CD4-positive, alpha-beta T cell (primary cell): ENCODE measurements around the gene SPRR2A. TPM values are rescaled to one million over a fixed set of nuclear protein-coding genes. Genes with fewer than 3 reads are reported as not detected.
"Not testable (repeated sequence)": the region's sequence is repeated elsewhere in the genome, so short reads cannot be mapped to it uniquely, and the experiment has no call there.

ENCODE experiments used
- ATAC-seq: fragments of 200-7000 bp; cut with Tn5 transposase; one replicate; pipeline ENCODE4 v1.10.0; 2022; ENCODE audit warnings: mild to moderate bottlenecking; ENCODE audit not compliant: poor library complexity
- CTCF ChIA-PET: fragments of 350-600 bp; sonication (Branson Sonifier 250); formaldehyde crosslinking; loops from one replicate; lab custom pipeline; 2021; ENCODE audit warnings: antibody characterized with exemption, inconsistent platforms; lab: Charles Lee
- POLR2A ChIA-PET: fragments of 350-600 bp; sonication (Branson Sonifier 250); formaldehyde crosslinking; loops from one replicate; lab custom pipeline; 2021; ENCODE audit warnings: antibody characterized with exemption, inconsistent platforms; lab: Charles Lee
- DNase-seq, 14 experiments: peaks; one replicate each; pipeline ENCODE4 v3.0.0-alpha.2; 2013 to 2020; ENCODE audit warnings: mixed read lengths in 2 of 14
- H3K27ac ChIP-seq, 2 donors: one replicate each; pipeline versions ENCODE4 v1.5.1 to v1.7.0; 2013; ENCODE audit warnings: low read length in 2 of 2, low read depth in 1 of 2, mild to moderate bottlenecking in 1 of 2
- H3K27me3 ChIP-seq, 2 experiments: 1 replicate in 1 of 2; 2 replicates in 1 of 2; pipeline versions ENCODE4 v1.6.1 to v1.7.0; 2013; ENCODE audit warnings: low read length in 2 of 2, control low read depth in 1 of 2, mild to moderate bottlenecking in 1 of 2, moderate library complexity in 1 of 2; ENCODE audit not compliant: insufficient read depth in 2 of 2, control insufficient read depth in 1 of 2
- H3K36me3 ChIP-seq: one replicate; pipeline ENCODE4 v1.6.1; 2013; ENCODE audit warnings: low read length, control low read depth; ENCODE audit not compliant: insufficient read depth
- H3K4me1 ChIP-seq: one replicate; pipeline ENCODE4 v1.6.1; 2013; ENCODE audit warnings: low read length, control low read depth; ENCODE audit not compliant: insufficient read depth
- H3K4me3 ChIP-seq: one replicate; pipeline ENCODE4 v1.5.1; 2013; ENCODE audit warnings: mild to moderate bottlenecking, low read length, moderate library complexity
- H3K9me3 ChIP-seq, 2 experiments: 1 replicate in 1 of 2; 2 replicates in 1 of 2; pipeline versions ENCODE4 v1.6.1 to v1.7.0; 2013; ENCODE audit warnings: low read length in 2 of 2, mild to moderate bottlenecking in 2 of 2, control low read depth in 1 of 2, moderate library complexity in 1 of 2; ENCODE audit not compliant: control insufficient read depth in 1 of 2, insufficient read depth in 1 of 2
- H3K27ac Mint-ChIP-seq: one replicate; pipeline ENCODE4 v1.8.0; 2020; ENCODE audit warnings: mixed read lengths
- H3K27me3 Mint-ChIP-seq: one replicate; pipeline ENCODE4 v1.8.0; 2021; ENCODE audit warnings: mixed read lengths
- H3K36me3 Mint-ChIP-seq: one replicate; pipeline ENCODE4 v1.8.0; 2021; ENCODE audit warnings: low read depth, mixed read lengths
- H3K4me1 Mint-ChIP-seq: one replicate; pipeline ENCODE4 v1.8.0; 2021; ENCODE audit warnings: low read depth, mixed read lengths
- H3K4me3 Mint-ChIP-seq: one replicate; pipeline ENCODE4 v1.8.0; 2020; ENCODE audit warnings: mild to moderate bottlenecking, mixed read lengths
- H3K9me3 Mint-ChIP-seq: one replicate; pipeline ENCODE4 v1.8.0; 2020; ENCODE audit warnings: mixed read lengths
- intact Hi-C, 2 experiments: fragments of 100-400 bp; cut with DNase I in 1 of 2; cut with micrococcal nuclease in 1 of 2; formaldehyde crosslinking; loops; one replicate each; pipeline versions ENCODE4 v1.15.1 to v1.9.0; 2023 to 2025; cut with DNase I, micrococcal nuclease
- total RNA-seq, 174 experiments: library from RNA in 2 of 174; stranded (reverse) in 2 of 174; gene quantifications; one replicate each; pipeline ENCODE4 v1.2.3 and lab custom pipeline; 2021 to 2026
- TF ChIP-seq, protein P1 (sequence below): fragments of 200-600 bp; IDR thresholded peaks from one replicate; pipeline ENCODE4 v1.8.0; 2022; ENCODE audit warnings: antibody characterized with exemption, mild to moderate bottlenecking

The SPRR2A gene
- total RNA-seq, 2 experiments from 2014 or later: not detected

DNA sequence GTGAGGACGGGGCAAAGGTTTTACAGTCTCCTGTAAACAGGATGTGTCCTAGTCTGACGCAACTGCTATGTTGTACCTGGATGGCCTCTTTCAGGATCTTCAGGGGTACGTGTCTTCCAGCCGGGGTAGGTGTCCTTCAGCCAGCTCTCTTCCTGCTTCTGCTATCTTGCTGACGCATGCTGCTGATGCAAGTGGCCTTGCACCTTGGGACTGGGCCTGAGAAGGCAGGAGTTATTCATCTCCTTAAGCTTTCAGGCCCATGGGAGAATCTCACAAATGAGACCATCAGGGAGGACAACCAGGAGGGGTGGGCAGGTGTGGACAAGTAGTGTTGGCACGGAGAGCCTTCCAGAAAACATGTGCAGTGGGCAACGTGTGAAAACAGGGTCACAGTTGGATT, 34.2 kb downstream of the SPRR2A start:
- CTCF ChIA-PET: no interaction called here
- H3K36me3 ChIP-seq: no peaks in the 10 kb centered on the region
- peaks cover 66% of the 10 kb centered on the region for H3K27me3 Mint-ChIP-seq
- no peaks in the 10 kb centered on the region for H3K9me3 ChIP-seq
- peaks cover 0 to 7% of the 10 kb centered on the region in 2 experiments for H3K27me3 ChIP-seq
- H3K4me1 ChIP-seq: no peaks in the 10 kb centered on the region
- TF ChIP-seq, protein P1, sequence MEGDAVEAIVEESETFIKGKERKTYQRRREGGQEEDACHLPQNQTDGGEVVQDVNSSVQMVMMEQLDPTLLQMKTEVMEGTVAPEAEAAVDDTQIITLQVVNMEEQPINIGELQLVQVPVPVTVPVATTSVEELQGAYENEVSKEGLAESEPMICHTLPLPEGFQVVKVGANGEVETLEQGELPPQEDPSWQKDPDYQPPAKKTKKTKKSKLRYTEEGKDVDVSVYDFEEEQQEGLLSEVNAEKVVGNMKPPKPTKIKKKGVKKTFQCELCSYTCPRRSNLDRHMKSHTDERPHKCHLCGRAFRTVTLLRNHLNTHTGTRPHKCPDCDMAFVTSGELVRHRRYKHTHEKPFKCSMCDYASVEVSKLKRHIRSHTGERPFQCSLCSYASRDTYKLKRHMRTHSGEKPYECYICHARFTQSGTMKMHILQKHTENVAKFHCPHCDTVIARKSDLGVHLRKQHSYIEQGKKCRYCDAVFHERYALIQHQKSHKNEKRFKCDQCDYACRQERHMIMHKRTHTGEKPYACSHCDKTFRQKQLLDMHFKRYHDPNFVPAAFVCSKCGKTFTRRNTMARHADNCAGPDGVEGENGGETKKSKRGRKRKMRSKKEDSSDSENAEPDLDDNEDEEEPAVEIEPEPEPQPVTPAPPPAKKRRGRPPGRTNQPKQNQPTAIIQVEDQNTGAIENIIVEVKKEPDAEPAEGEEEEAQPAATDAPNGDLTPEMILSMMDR: no peak
- peaks cover 5% of the 10 kb centered on the region for H3K9me3 Mint-ChIP-seq
- no peaks in the 10 kb centered on the region for H3K4me1 Mint-ChIP-seq
- POLR2A ChIA-PET: no interaction called here
- H3K27ac ChIP-seq: no peak overlapping the region
- no peak overlapping the region for H3K27ac Mint-ChIP-seq
- DNase-seq (no peak), ATAC-seq (no peak)
- H3K4me3 ChIP-seq: no peak overlapping the region
- intact Hi-C loops: no loop called here
- no peak overlapping the region for H3K4me3 Mint-ChIP-seq
- no peaks in the 10 kb centered on the region for H3K36me3 Mint-ChIP-seq

DNA sequence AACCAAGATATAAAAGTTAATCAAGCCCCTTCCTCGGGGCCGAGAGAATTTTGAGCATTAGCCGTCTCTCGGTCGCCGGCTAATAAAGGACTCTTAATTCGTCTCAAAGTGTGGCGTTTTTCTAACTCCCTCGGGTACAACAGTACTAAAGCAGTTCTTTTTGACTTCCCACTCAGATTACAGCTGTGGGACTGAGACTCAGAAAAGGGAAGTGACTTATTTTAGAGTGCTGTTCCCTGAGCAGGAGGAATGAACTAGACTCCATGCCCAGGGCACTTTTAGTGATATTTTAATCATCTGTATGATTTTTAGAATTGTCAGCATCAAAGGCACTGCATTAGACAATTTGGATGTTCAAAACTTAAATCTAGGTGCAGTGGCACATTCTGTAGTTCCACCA, 35.0 kb downstream of the SPRR2A start:
- H3K27me3 ChIP-seq: peaks cover 0 to 11% of the 10 kb centered on the region in 2 experiments
- H3K36me3 Mint-ChIP-seq, POLR2A ChIA-PET, H3K4me1 Mint-ChIP-seq, DNase-seq, H3K27ac Mint-ChIP-seq, intact Hi-C loops, H3K27ac ChIP-seq, H3K4me3 ChIP-seq, H3K4me3 Mint-ChIP-seq, H3K4me1 ChIP-seq, H3K36me3 ChIP-seq, H3K9me3 Mint-ChIP-seq, CTCF ChIA-PET, H3K9me3 ChIP-seq, ATAC-seq: not testable (repeated sequence)
- H3K27me3 Mint-ChIP-seq: peaks cover 66% of the 10 kb centered on the region

DNA sequence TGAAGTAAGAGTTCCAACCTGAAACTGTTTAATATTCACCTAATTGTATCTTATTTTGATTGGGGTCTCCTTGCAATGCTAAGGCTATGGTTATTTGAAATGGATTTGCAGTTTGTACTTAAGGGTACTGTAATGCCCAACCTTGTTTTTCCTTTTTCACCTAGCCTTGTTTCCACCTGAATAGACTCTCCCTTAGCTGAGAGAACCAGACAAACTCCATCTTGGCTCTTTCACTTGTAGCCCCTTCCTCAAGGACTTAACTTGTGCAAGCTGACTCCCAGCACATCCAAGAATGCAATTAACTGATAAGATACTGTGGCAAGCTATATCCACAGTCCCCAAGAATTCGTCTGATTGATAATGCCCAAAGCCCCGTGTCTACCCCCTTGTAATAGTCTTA, 35.5 kb downstream of the SPRR2A start:
- peaks cover 69% of the 10 kb centered on the region for H3K27me3 Mint-ChIP-seq
- H3K36me3 Mint-ChIP-seq: not testable (repeated sequence)
- CTCF ChIA-PET: interaction anchor here (0.8 kb wide), 1 partner anchor 13 kb away, joined by 3 read pairs; no protein-coding TSS in a partner anchor

DNA sequence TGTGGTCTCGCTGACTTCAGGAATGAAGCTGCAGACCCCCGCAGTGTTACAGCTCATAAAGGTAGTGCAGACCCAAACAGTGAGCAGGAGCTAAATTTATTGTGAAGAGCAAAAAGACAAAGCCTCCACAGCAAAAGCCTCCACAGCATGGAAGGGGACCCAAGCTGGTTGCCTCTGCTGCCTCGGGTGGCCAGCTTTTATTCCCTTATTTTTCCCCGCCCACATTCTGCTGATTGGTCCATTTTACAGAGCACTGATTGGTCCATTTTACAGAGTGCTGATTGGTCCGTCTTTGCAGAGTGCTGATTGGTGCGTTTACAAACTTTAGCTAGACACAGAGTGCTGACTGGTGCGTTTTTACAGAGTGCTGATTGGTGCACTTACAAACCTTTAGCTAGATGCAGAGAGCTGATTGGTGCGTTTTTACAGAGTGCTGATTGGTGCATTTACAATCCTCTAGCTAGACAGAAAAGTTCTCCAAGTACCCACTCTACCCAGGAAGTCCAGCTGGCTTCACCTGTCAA, 46.0 kb downstream of the SPRR2A start:
- H3K36me3 ChIP-seq, H3K27ac ChIP-seq, CTCF ChIA-PET, H3K4me3 ChIP-seq, DNase-seq, H3K36me3 Mint-ChIP-seq, intact Hi-C loops, ATAC-seq, H3K27ac Mint-ChIP-seq, H3K4me1 Mint-ChIP-seq, H3K4me1 ChIP-seq, POLR2A ChIA-PET, H3K9me3 Mint-ChIP-seq, H3K9me3 ChIP-seq, H3K4me3 Mint-ChIP-seq, H3K27me3 ChIP-seq: not testable (repeated sequence)
- peaks cover 19% of the 10 kb centered on the region for H3K27me3 Mint-ChIP-seq

More for the DNA sequence above, 35.5 kb downstream of the SPRR2A start:
- H3K27me3 ChIP-seq: peaks cover 0 to 11% of the 10 kb centered on the region in 2 experiments
- H3K36me3 ChIP-seq, ATAC-seq, intact Hi-C loops, H3K27ac ChIP-seq, H3K9me3 Mint-ChIP-seq, H3K4me3 ChIP-seq, H3K9me3 ChIP-seq, DNase-seq, H3K4me3 Mint-ChIP-seq, H3K4me1 ChIP-seq, POLR2A ChIA-PET, H3K27ac Mint-ChIP-seq, H3K4me1 Mint-ChIP-seq: not testable (repeated sequence)

Other genes starting within 250 kb of the SPRR2A start
- gene LCE1B, start 245.5 kb downstream of the SPRR2A start, total RNA-seq: not detected
- gene LCE1A, start 230.0 kb downstream of the SPRR2A start, total RNA-seq: not detected
- gene LCE6A, start 214.7 kb downstream of the SPRR2A start, total RNA-seq: not detected
- gene LCE7A, start 197.5 kb downstream of the SPRR2A start, total RNA-seq: not detected
- not detected for gene SMCP, start 179.2 kb downstream of the SPRR2A start, total RNA-seq
- not detected for gene IVL, start 149.0 kb downstream of the SPRR2A start, total RNA-seq
- not detected for gene SPRR5, start 110.3 kb downstream of the SPRR2A start, total RNA-seq
- not detected for gene SPRR4, start 86.9 kb downstream of the SPRR2A start, total RNA-seq
- gene SPRR1A, start 73.4 kb downstream of the SPRR2A start, total RNA-seq: not detected
- gene SPRR3, start 55.8 kb downstream of the SPRR2A start, total RNA-seq: not detected
- gene SPRR1B, start 26.3 kb downstream of the SPRR2A start, total RNA-seq: not detected
- gene SPRR2D, start 16.4 kb downstream of the SPRR2A start, total RNA-seq: not detected
- not detected for gene SPRR2B, start 14.1 kb upstream of the SPRR2A start, total RNA-seq
- not detected for gene SPRR2E, start 37.0 kb upstream of the SPRR2A start, total RNA-seq
- gene SPRR2F, start 56.0 kb upstream of the SPRR2A start, total RNA-seq: not detected
- gene SPRR2G, start 93.4 kb upstream of the SPRR2A start, total RNA-seq: not detected
- not detected for gene LELP1, start 145.9 kb upstream of the SPRR2A start, total RNA-seq
- not detected for gene PRR9, start 160.1 kb upstream of the SPRR2A start, total RNA-seq
- gene LORICRIN, start 202.2 kb upstream of the SPRR2A start, total RNA-seq: not detected